Activated CD8-positive, alpha-beta memory T cell treated with anti-CD3 and anti-CD28 coated beads, Interleukin-2, amount 50 U/mL, for 48 hours (primary cell): ENCODE results near the gene CDH23.

Experiments
- DNase-seq: peaks from one replicate; pipeline ENCODE4 v3.0.0-alpha.2; 2020

The CDH23 gene

GRCh38 chr10:71694039-71694501 is 297.4 kb downstream of the CDH23 start:
- no peak for DNase-seq

GRCh38 chr10:71694567-71694968 is 297.8 kb downstream of the CDH23 start:
- no peak for DNase-seq

- DNase-seq: no peak
Measured at GRCh38 chr10:71695502-71696476, 299.1 kb downstream of the CDH23 start.

- DNase-seq: peak; percentile 89
Measured at GRCh38 chr10:71696628-71697326, 300.1 kb downstream of the CDH23 start.

- DNase-seq: peak; percentile 80
Measured at GRCh38 chr10:71697938-71698709, 301.4 kb downstream of the CDH23 start.

- DNase-seq: no peak
Measured at GRCh38 chr10:71698737-71699136, 302.0 kb downstream of the CDH23 start.

GRCh38 chr10:71700731-71701368 is 304.1 kb downstream of the CDH23 start:
- DNase-seq: no peak

- DNase-seq: no peak
Measured at GRCh38 chr10:71701496-71702132, 304.9 kb downstream of the CDH23 start.

- DNase-seq: no peak
Measured at GRCh38 chr10:71703577-71703976, 306.9 kb downstream of the CDH23 start.

- DNase-seq: no peak
Measured at GRCh38 chr10:71704816-71705215, 308.1 kb downstream of the CDH23 start.

- DNase-seq: no peak
Measured at GRCh38 chr10:71705582-71705981, 308.9 kb downstream of the CDH23 start.

- no peak for DNase-seq
Measured at GRCh38 chr10:71706216-71707121, 309.7 kb downstream of the CDH23 start.

- no peak for DNase-seq
Measured at GRCh38 chr10:71707240-71707789, 310.6 kb downstream of the CDH23 start.

- DNase-seq: peak; percentile 89
Measured at GRCh38 chr10:71708301-71708703, 311.6 kb downstream of the CDH23 start.

GRCh38 chr10:71708897-71709882 is 312.5 kb downstream of the CDH23 start:
- DNase-seq: no peak

GRCh38 chr10:71710519-71710918 is 313.8 kb downstream of the CDH23 start:
- no peak for DNase-seq

GRCh38 chr10:71711052-71711623 is 314.4 kb downstream of the CDH23 start:
- no peak for DNase-seq

- no peak for DNase-seq
Measured at GRCh38 chr10:71712170-71712569, 315.4 kb downstream of the CDH23 start.

GRCh38 chr10:71712572-71713134 is 315.9 kb downstream of the CDH23 start:
- no peak for DNase-seq
